PC-9 (cell line): ENCODE results near the gene ERCC1. TPM values are rescaled to one million over a fixed set of nuclear protein-coding genes. Genes with fewer than 3 reads are reported as not detected.

ENCODE experiments used
- BruUV-seq: library from RNA; stranded (reverse); fragments of 400-500 nt; replicated peaks from 2 replicates; lab custom pipeline; 2021; lab: Mats Ljungman, UMichigan
- CTCF ChIA-PET: fragments of 300-600 bp; sonication (Branson Sonifier 250); formaldehyde crosslinking; loops from one replicate; lab custom pipeline; 2022; ENCODE audit warnings: antibody characterized with exemption; lab: Charles Lee
- POLR2A ChIA-PET: fragments of 300-600 bp; sonication (Branson Sonifier 250); formaldehyde crosslinking; loops from one replicate; lab custom pipeline; 2022; ENCODE audit warnings: antibody characterized with exemption; ENCODE audit not compliant: unreplicated experiment; lab: Charles Lee
- DNase-seq, 2 experiments: peaks; one replicate each; pipeline versions ENCODE4 v3.0.0 to v3.0.0-alpha.2; 2015 to 2022; ENCODE audit warnings: mixed read lengths in 1 of 2
- H2AFZ ChIP-seq: fragments of 200-600 bp; sonication (generic); 2 replicates; pipeline ENCODE4 v1.8.1; 2017; ENCODE audit warnings: antibody characterized with exemption
- H3F3A ChIP-seq: fragments of 200-600 bp; sonication (generic); 2 replicates; pipeline ENCODE4 v1.8.1; 2017; ENCODE audit warnings: antibody characterized with exemption, mild to moderate bottlenecking, low read depth; ENCODE audit not compliant: insufficient read depth
- H3K27ac ChIP-seq: fragments of 200-600 bp; sonication (generic); 2 replicates; pipeline ENCODE4 v1.6.1; 2016; ENCODE audit warnings: mixed run types
- H3K27me3 ChIP-seq: fragments of 200-600 bp; sonication (generic); 2 replicates; pipeline ENCODE4 v1.6.1; 2016; ENCODE audit warnings: low read depth, mixed run types; ENCODE audit not compliant: insufficient read depth
- H3K36me3 ChIP-seq: fragments of 200-600 bp; sonication (generic); 2 replicates; pipeline ENCODE4 v1.6.1; 2016; ENCODE audit warnings: low read depth, mixed run types
- H3K4me1 ChIP-seq: fragments of 200-600 bp; sonication (generic); replicated peaks from 2 replicates; pipeline ENCODE4 v1.6.1; 2016; ENCODE audit warnings: mixed run types; ENCODE audit not compliant: insufficient read depth
- H3K4me2 ChIP-seq: fragments of 200-600 bp; sonication (generic); 2 replicates; pipeline ENCODE4 v1.6.1; 2017; ENCODE audit warnings: mixed run types
- H3K4me3 ChIP-seq: fragments of 200-600 bp; sonication (generic); 2 replicates; pipeline ENCODE4 v1.6.1; 2016; ENCODE audit warnings: mixed run types
- H3K79me2 ChIP-seq: fragments of 200-600 bp; sonication (generic); 2 replicates; pipeline ENCODE4 v1.6.1; 2017; ENCODE audit warnings: low read depth, mixed run types
- H3K9me2 ChIP-seq: fragments of 200-600 bp; sonication (generic); 2 replicates; pipeline ENCODE4 v1.8.1; 2017; ENCODE audit warnings: mild to moderate bottlenecking; ENCODE audit not compliant: insufficient read depth
- H3K9me3 ChIP-seq: fragments of 200-600 bp; sonication (generic); 2 replicates; pipeline ENCODE4 v1.8.1; 2016; ENCODE audit warnings: low read depth; ENCODE audit not compliant: insufficient read depth
- H4K20me1 ChIP-seq: fragments of 200-600 bp; sonication (generic); 2 replicates; pipeline ENCODE4 v1.8.1; 2017; ENCODE audit not compliant: insufficient read depth
- CTCF ChIP-seq: fragments of 200-600 bp; sonication (generic); conservative IDR thresholded peaks from 2 replicates; pipeline ENCODE4 v1.6.1; 2017; ENCODE audit warnings: mixed run types, antibody characterized with exemption, mild to moderate bottlenecking, moderate library complexity
- EZH2 ChIP-seq: fragments of 200-600 bp; sonication (generic); IDR thresholded peaks from 2 replicates; pipeline ENCODE4 v1.8.0; 2017; ENCODE audit warnings: antibody characterized with exemption, low read depth
- intact Hi-C: fragments of 100-400 bp; cut with micrococcal nuclease; formaldehyde crosslinking; loops from one replicate; pipeline ENCODE4 v1.10.0; 2022; ENCODE audit not compliant: unreplicated experiment
- total RNA-seq: library from RNA; stranded (reverse); gene quantifications from 2 replicates; pipeline ENCODE4 v1.2.3, GENCODE V29; 2021

Gene ERCC1
- total RNA-seq, 1 experiment from 2014 or later, result 102 TPM

- ChIA-PET POLR2A (no interaction called here), CTCF (interaction anchor here (0.6 kb wide), 1 partner anchor 20 kb away, joined by 3 read pairs; no protein-coding TSS in a partner anchor)
- intact Hi-C loops, result loop anchor here (5.0 kb wide), 1 partner anchor 347 kb away; the partner anchor contains the start of gene SIX5
- Histone ChIP-seq H3K4me3 (no peak overlapping the region), H3K4me1 (peaks cover 26% of the 10 kb centered on the region), H3K9me2 (no peaks in the 10 kb centered on the region), H3K79me2 (peaks cover 24% of the 10 kb centered on the region), H3K27ac (no peak overlapping the region), H3K4me2 (no peak overlapping the region), H3F3A (peaks cover 43% of the 10 kb centered on the region), H3K36me3 (peaks cover 16% of the 10 kb centered on the region; the same call in 1 of the 2 replicates), H3K9me3 (no peaks in the 10 kb centered on the region), H2AFZ (no peak overlapping the region), H3K27me3 (no peaks in the 10 kb centered on the region), H4K20me1 (no peaks in the 10 kb centered on the region)
- no peak for TF ChIP-seq EZH2
- no peak for TF ChIP-seq CTCF
- no TSS peak for BruUV-seq
- no peak for DNase-seq
Observed at GRCh38 chr19:45420356-45420755, 3.4 kb downstream of the ERCC1 start.

- H3K4me1 ChIP-seq, result peaks cover 21% of the 10 kb centered on the region
- H3K36me3 ChIP-seq, result peaks cover 17% of the 10 kb centered on the region; the same call in 1 of the 2 replicates
- peaks cover 24% of the 10 kb centered on the region for H3K79me2 ChIP-seq
- no peak overlapping the region for H3K4me2 ChIP-seq
- no peak overlapping the region for H3K27ac ChIP-seq
- H3K9me2 ChIP-seq, result no peaks in the 10 kb centered on the region
- TF ChIP-seq EZH2 (no peak), CTCF (no peak)
- no peaks in the 10 kb centered on the region for H4K20me1 ChIP-seq
- no peak for DNase-seq
- BruUV-seq, result no TSS peak
- CTCF ChIA-PET, result interaction anchor here (0.6 kb wide), 1 partner anchor 21 kb away, joined by 3 read pairs; no protein-coding TSS in a partner anchor
- no peaks in the 10 kb centered on the region for H3K27me3 ChIP-seq
- no peak overlapping the region for H2AFZ ChIP-seq
- POLR2A ChIA-PET, result no interaction called here
- peaks cover 39% of the 10 kb centered on the region for H3F3A ChIP-seq
- no peak overlapping the region for H3K4me3 ChIP-seq
- no peaks in the 10 kb centered on the region for H3K9me3 ChIP-seq
- intact Hi-C loops, result loop anchor here (5.0 kb wide), 1 partner anchor 347 kb away; the partner anchor contains the start of gene SIX5
Observed at GRCh38 chr19:45419895-45420294, 3.8 kb downstream of the ERCC1 start.

- Histone ChIP-seq H3K9me3 (no peaks in the 10 kb centered on the region), H3K79me2 (peaks cover 24% of the 10 kb centered on the region), H3K9me2 (no peaks in the 10 kb centered on the region), H3K27me3 (no peaks in the 10 kb centered on the region), H4K20me1 (no peaks in the 10 kb centered on the region), H3F3A (peaks cover 34% of the 10 kb centered on the region), H3K27ac (no peak overlapping the region), H3K4me3 (no peak overlapping the region), H3K36me3 (peaks cover 22% of the 10 kb centered on the region; the same call in 1 of the 2 replicates), H3K4me2 (no peak overlapping the region), H2AFZ (no peak overlapping the region), H3K4me1 (peaks cover 17% of the 10 kb centered on the region)
- intact Hi-C loops, result no loop called here
- DNase-seq, result no peak
- ChIA-PET POLR2A (no interaction called here), CTCF (no interaction called here)
- no peak for TF ChIP-seq EZH2
- TF ChIP-seq CTCF, result no peak
- BruUV-seq, result no TSS peak
Observed at GRCh38 chr19:45419396-45419795, 4.3 kb downstream of the ERCC1 start.
